H9 (cell line): ENCODE results near the gene RALGAPA2. TPM values are rescaled to one million over a fixed set of nuclear protein-coding genes. Genes with fewer than 3 reads are reported as not detected.

Experiments
- DNase-seq: peaks from one replicate; pipeline ENCODE4 v3.0.0-alpha.2; 2017
- H2AFZ ChIP-seq: one replicate; pipeline ENCODE4 v1.6.1; 2013; ENCODE audit warnings: mild to moderate bottlenecking, low read length, control low read depth, moderate library complexity
- H2AK5ac ChIP-seq: 2 replicates; pipeline ENCODE4 v1.6.1; 2013; ENCODE audit warnings: low read length, control low read depth, mixed read lengths; ENCODE audit not compliant: insufficient read length
- H2BK120ac ChIP-seq: one replicate; pipeline ENCODE4 v1.6.1; 2013; ENCODE audit warnings: low read depth, mild to moderate bottlenecking, low read length, control low read depth, inconsistent platforms; ENCODE audit not compliant: poor library complexity, severe bottlenecking
- H2BK12ac ChIP-seq: 2 replicates; pipeline ENCODE4 v1.6.1; 2013; ENCODE audit warnings: low read length, control low read depth, mixed read lengths, low read depth; ENCODE audit not compliant: insufficient read length
- H2BK15ac ChIP-seq: 2 replicates; pipeline ENCODE4 v1.6.1; 2013; ENCODE audit warnings: low read depth, low read length, control low read depth
- H2BK20ac ChIP-seq: one replicate; pipeline ENCODE4 v1.6.1; 2013; ENCODE audit warnings: low read depth, mild to moderate bottlenecking, low read length, control low read depth, inconsistent platforms; ENCODE audit not compliant: poor library complexity, severe bottlenecking
- H2BK5ac ChIP-seq: 2 replicates; pipeline ENCODE4 v1.6.1; 2013; ENCODE audit warnings: low read length, control low read depth, mixed read lengths; ENCODE audit not compliant: insufficient read length
- H3K14ac ChIP-seq: 2 replicates; pipeline ENCODE4 v1.6.1; 2013; ENCODE audit warnings: low read length, control low read depth; ENCODE audit not compliant: insufficient read depth
- H3K18ac ChIP-seq: 2 replicates; pipeline ENCODE4 v1.6.1; 2013; ENCODE audit warnings: low read depth, mild to moderate bottlenecking, mixed read lengths, low read length, control low read depth; ENCODE audit not compliant: insufficient read length
- H3K23ac ChIP-seq: 2 replicates; pipeline ENCODE4 v1.6.1; 2013; ENCODE audit warnings: low read length, control low read depth, mixed read lengths, low read depth; ENCODE audit not compliant: insufficient read length
- H3K23me2 ChIP-seq: 2 replicates; pipeline ENCODE4 v1.6.1; 2013; ENCODE audit warnings: low read depth, mild to moderate bottlenecking, mixed read lengths, low read length, control low read depth; ENCODE audit not compliant: insufficient read length, poor library complexity, severe bottlenecking
- H3K27ac ChIP-seq: 2 replicates; pipeline ENCODE4 v1.5.1; 2013; ENCODE audit warnings: low read length, control low read depth, mixed read lengths, low read depth; ENCODE audit not compliant: insufficient read length
- H3K27me3 ChIP-seq: 2 replicates; pipeline ENCODE4 v1.6.1; 2013; ENCODE audit warnings: low read length, control low read depth, inconsistent platforms; ENCODE audit not compliant: insufficient read depth
- H3K4ac ChIP-seq: 2 replicates; pipeline ENCODE4 v1.6.1; 2013; ENCODE audit warnings: low read depth, mild to moderate bottlenecking, control low read depth, inconsistent platforms, low read length, moderate library complexity
- H3K4me1 ChIP-seq: 2 replicates; pipeline ENCODE4 v1.6.1; 2013; ENCODE audit warnings: low read length, control low read depth, inconsistent platforms; ENCODE audit not compliant: insufficient read depth
- H3K4me2 ChIP-seq: 2 replicates; pipeline ENCODE4 v1.6.1; 2013; ENCODE audit warnings: low read length, control low read depth, mixed read lengths; ENCODE audit not compliant: insufficient read length, insufficient read depth
- H3K56ac ChIP-seq: 2 replicates; pipeline ENCODE4 v1.6.1; 2013; ENCODE audit warnings: low read depth, mild to moderate bottlenecking, mixed read lengths, low read length, control low read depth; ENCODE audit not compliant: insufficient read length
- H3K79me1 ChIP-seq: 2 replicates; pipeline ENCODE4 v1.6.1; 2013; ENCODE audit warnings: low read depth, mild to moderate bottlenecking, moderate library complexity, low read length, control low read depth, inconsistent platforms; ENCODE audit not compliant: insufficient read depth, poor library complexity, severe bottlenecking
- H3K79me2 ChIP-seq: 2 replicates; pipeline ENCODE4 v1.6.1; 2013; ENCODE audit warnings: low read length, control low read depth, inconsistent platforms; ENCODE audit not compliant: insufficient read depth
- H3K9ac ChIP-seq: 2 replicates; pipeline ENCODE4 v1.6.1; 2013; ENCODE audit warnings: low read length, control low read depth, mixed read lengths; ENCODE audit not compliant: insufficient read length; ENCODE audit errors: extremely low read depth
- H3K9me3 ChIP-seq: one replicate; pipeline ENCODE4 v1.6.1; 2013; ENCODE audit warnings: low read depth, low read length, inconsistent platforms; ENCODE audit not compliant: control insufficient read depth
- H3T11ph ChIP-seq: one replicate; pipeline ENCODE4 v1.6.1; 2013; ENCODE audit warnings: mild to moderate bottlenecking, low read length, control low read depth, inconsistent platforms
- H4K20me1 ChIP-seq: one replicate; pipeline ENCODE4 v1.6.1; 2013; ENCODE audit not compliant: control insufficient read depth, insufficient read length, insufficient read depth
- H4K5ac ChIP-seq: 2 replicates; pipeline ENCODE4 v1.6.1; 2013; ENCODE audit warnings: low read depth, mild to moderate bottlenecking, mixed read lengths, low read length, control low read depth; ENCODE audit not compliant: insufficient read length
- H4K8ac ChIP-seq: replicated peaks from 2 replicates; pipeline ENCODE4 v1.6.1; 2013; ENCODE audit warnings: low read length, control low read depth, mixed read lengths, low read depth; ENCODE audit not compliant: insufficient read length
- H4K91ac ChIP-seq: 2 replicates; pipeline ENCODE4 v1.6.1; 2013; ENCODE audit warnings: low read depth, mild to moderate bottlenecking, moderate library complexity, mixed read lengths, low read length, control low read depth; ENCODE audit not compliant: insufficient read length
- H3K27ac Mint-ChIP-seq, 3 experiments: 2 replicates in 2 of 3; 3 replicates in 1 of 3; pipeline ENCODE4 v1.8.0; 2020 to 2021; ENCODE audit warnings: mixed read lengths in 3 of 3, mild to moderate bottlenecking in 1 of 3, moderate library complexity in 1 of 3
- H3K27me3 Mint-ChIP-seq: 2 replicates; pipeline ENCODE4 v1.8.0; 2021; ENCODE audit warnings: low read depth, mild to moderate bottlenecking, moderate library complexity, mixed read lengths
- H3K36me3 Mint-ChIP-seq, 3 experiments: 2 replicates in 2 of 3; 3 replicates in 1 of 3; pipeline ENCODE4 v1.8.0; 2020 to 2021; ENCODE audit warnings: low read depth in 3 of 3, mixed read lengths in 3 of 3; ENCODE audit not compliant: insufficient read depth in 1 of 3
- H3K4me1 Mint-ChIP-seq, 2 experiments: 2 replicates each; pipeline ENCODE4 v1.8.0; 2020; ENCODE audit warnings: mixed read lengths in 2 of 2
- H3K4me3 Mint-ChIP-seq, 2 experiments: 2 replicates in 1 of 2; 3 replicates in 1 of 2; pipeline ENCODE4 v1.8.0; 2020 to 2021; ENCODE audit warnings: mild to moderate bottlenecking in 2 of 2, mixed read lengths in 2 of 2, moderate library complexity in 1 of 2
- H3K9me3 Mint-ChIP-seq, 2 experiments: 2 replicates in 1 of 2; 3 replicates in 1 of 2; pipeline ENCODE4 v1.8.0; 2020; ENCODE audit warnings: mild to moderate bottlenecking in 2 of 2, mixed read lengths in 2 of 2, moderate library complexity in 1 of 2
- WGBS: extraction: QIAGEN DNeasy Blood & Tissue Kit; methylation state at CpG from one replicate; pipeline ENCODE4 v1.1.7; 2013; ENCODE audit warnings: missing lambda C conversion rate, low lambda C conversion rate, mixed read lengths; ENCODE audit not compliant: insufficient read length; ENCODE audit errors: extremely low coverage; 5-methylcytosine and 5-hydroxymethylcytosine counted together
- total RNA-seq: library from RNA; stranded (reverse); gene quantifications from 2 replicates; pipeline ENCODE4 v1.2.1, GENCODE V29; 2021
- TF ChIP-seq, protein P1 (sequence below): fragments of 200-600 bp; sonication (generic); conservative IDR thresholded peaks from 3 replicates; pipeline ENCODE4 v1.8.0; 2021; ENCODE audit warnings: antibody characterized with exemption, mild to moderate bottlenecking

RALGAPA2 gene
- total RNA-seq, 1 experiment from 2014 or later: 16.6 TPM

- H3K23ac ChIP-seq: no peak overlapping the region
These were observed 165.1 kb downstream of the RALGAPA2 start for GRCh38 chr20:20547221-20547875.

More at GRCh38 chr20:20547221-20547875, 165.1 kb downstream of the RALGAPA2 start:
- Histone ChIP-seq H3K4ac (no peak overlapping the region), H4K20me1 (no peaks in the 10 kb centered on the region), H3K9ac (no peak overlapping the region), H3K14ac (no peak overlapping the region), H4K91ac (no peak overlapping the region), H3K4me1 (no peaks in the 10 kb centered on the region), H2AK5ac (no peak overlapping the region), H2BK120ac (no peak overlapping the region), H3T11ph (no peak overlapping the region), H2BK5ac (no peak overlapping the region), H2BK15ac (no peak overlapping the region), H2BK20ac (no peak overlapping the region), H3K18ac (no peak overlapping the region), H4K8ac (no peak overlapping the region), H3K79me2 (no peaks in the 10 kb centered on the region), H3K23me2 (no peaks in the 10 kb centered on the region), H3K27me3 (no peaks in the 10 kb centered on the region), H2BK12ac (no peak overlapping the region), H3K27ac (no peak overlapping the region), H3K79me1 (no peaks in the 10 kb centered on the region), H3K4me2 (no peak overlapping the region), H2AFZ (no peak overlapping the region), H4K5ac (no peak overlapping the region), H3K56ac (no peak overlapping the region), H3K9me3 (no peaks in the 10 kb centered on the region)
- TF ChIP-seq, protein P1, sequence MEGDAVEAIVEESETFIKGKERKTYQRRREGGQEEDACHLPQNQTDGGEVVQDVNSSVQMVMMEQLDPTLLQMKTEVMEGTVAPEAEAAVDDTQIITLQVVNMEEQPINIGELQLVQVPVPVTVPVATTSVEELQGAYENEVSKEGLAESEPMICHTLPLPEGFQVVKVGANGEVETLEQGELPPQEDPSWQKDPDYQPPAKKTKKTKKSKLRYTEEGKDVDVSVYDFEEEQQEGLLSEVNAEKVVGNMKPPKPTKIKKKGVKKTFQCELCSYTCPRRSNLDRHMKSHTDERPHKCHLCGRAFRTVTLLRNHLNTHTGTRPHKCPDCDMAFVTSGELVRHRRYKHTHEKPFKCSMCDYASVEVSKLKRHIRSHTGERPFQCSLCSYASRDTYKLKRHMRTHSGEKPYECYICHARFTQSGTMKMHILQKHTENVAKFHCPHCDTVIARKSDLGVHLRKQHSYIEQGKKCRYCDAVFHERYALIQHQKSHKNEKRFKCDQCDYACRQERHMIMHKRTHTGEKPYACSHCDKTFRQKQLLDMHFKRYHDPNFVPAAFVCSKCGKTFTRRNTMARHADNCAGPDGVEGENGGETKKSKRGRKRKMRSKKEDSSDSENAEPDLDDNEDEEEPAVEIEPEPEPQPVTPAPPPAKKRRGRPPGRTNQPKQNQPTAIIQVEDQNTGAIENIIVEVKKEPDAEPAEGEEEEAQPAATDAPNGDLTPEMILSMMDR: no peak
- H3K4me3 Mint-ChIP-seq: no peak overlapping the region
- H3K4me1 Mint-ChIP-seq: no peaks in the 10 kb centered on the region
- H3K36me3 Mint-ChIP-seq: peaks cover 3 to 11% (median 4%) of the 10 kb centered on the region in 3 experiments; a peak in 4 of 7 replicates
- DNase-seq: no peak
- no peak overlapping the region for H3K27ac Mint-ChIP-seq
- H3K27me3 Mint-ChIP-seq: no peaks in the 10 kb centered on the region
- no CpG with 5 or more reads among the region's 5 CpGs for WGBS
- no peaks in the 10 kb centered on the region for H3K9me3 Mint-ChIP-seq
